ENCODE results near the gene PLCE1.

The PLCE1 gene

DNA sequence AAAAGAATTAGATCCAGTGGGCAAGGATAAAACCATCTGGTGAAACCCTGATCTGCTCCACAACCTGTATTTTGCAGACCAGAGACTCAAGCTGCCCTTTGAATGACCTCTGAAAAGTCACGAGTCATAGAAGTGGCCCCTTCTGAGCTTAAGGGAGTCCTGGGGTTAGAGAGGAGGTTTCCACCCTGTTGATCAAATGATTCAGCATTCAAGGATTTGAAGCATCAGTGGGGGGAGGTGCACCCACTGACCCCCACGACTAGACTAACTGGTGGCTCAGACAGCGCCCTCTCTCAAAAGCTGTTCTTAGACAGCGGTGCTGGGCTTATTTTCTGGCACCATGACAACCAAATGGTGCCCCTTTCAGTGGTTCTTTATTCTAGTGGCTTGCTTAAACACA, 44.3 kb downstream of the PLCE1 start:
- DNase-seq = peak; percentile 75
- Histone ChIP-seq H3K36me3 (replicated peaks) (no peaks in the 10 kb centered on the region), H3K27ac (peak overlapping the region; percentile 39), H3K4me3 (ENCODE audit: low read depth, low read length) (no peak overlapping the region), H3K27me3 (replicated peaks) (no peaks in the 10 kb centered on the region)
- TF ChIP-seq, protein P1, sequence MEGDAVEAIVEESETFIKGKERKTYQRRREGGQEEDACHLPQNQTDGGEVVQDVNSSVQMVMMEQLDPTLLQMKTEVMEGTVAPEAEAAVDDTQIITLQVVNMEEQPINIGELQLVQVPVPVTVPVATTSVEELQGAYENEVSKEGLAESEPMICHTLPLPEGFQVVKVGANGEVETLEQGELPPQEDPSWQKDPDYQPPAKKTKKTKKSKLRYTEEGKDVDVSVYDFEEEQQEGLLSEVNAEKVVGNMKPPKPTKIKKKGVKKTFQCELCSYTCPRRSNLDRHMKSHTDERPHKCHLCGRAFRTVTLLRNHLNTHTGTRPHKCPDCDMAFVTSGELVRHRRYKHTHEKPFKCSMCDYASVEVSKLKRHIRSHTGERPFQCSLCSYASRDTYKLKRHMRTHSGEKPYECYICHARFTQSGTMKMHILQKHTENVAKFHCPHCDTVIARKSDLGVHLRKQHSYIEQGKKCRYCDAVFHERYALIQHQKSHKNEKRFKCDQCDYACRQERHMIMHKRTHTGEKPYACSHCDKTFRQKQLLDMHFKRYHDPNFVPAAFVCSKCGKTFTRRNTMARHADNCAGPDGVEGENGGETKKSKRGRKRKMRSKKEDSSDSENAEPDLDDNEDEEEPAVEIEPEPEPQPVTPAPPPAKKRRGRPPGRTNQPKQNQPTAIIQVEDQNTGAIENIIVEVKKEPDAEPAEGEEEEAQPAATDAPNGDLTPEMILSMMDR (IDR thresholded peaks at IDR 0.05; ENCODE audit: low read depth, low read length, missing control alignments) = peak; percentile 28
- in situ Hi-C loops (cut with HindIII; ENCODE audit: low pct_ligation_motif_present, low sequenced_read_pairs) = no loop called here

DNA sequence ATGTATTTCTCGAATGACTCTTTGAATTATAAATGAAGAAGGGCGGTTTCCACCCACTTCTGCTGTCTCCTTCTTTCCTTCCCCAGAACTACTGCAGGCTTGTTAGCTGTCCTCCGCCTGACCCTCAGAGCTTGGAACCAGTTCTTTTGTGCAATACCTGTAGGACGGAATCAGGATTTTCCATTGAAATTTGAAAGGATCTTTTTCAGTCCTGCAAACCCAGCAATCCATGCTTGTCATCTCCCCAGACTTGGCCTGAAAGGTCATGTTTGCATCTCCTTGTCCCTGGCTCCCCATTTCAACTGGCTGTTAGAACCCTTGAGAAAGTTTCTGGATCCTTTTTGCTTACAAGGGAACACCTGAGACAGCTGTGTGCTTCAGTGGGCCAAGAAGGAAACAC, 47.5 kb downstream of the PLCE1 start:
- Histone ChIP-seq H3K27me3 (replicated peaks) (no peaks in the 10 kb centered on the region), H3K27ac (no peak overlapping the region), H3K36me3 (replicated peaks) (no peaks in the 10 kb centered on the region), H3K4me3 (ENCODE audit: low read depth, low read length) (no peak overlapping the region)
- in situ Hi-C loops (cut with HindIII; ENCODE audit: low pct_ligation_motif_present, low sequenced_read_pairs) = no loop called here
- TF ChIP-seq, protein P1 (IDR thresholded peaks at IDR 0.05; ENCODE audit: low read depth, low read length, missing control alignments) = no peak
- DNase-seq = no peak

DNA sequence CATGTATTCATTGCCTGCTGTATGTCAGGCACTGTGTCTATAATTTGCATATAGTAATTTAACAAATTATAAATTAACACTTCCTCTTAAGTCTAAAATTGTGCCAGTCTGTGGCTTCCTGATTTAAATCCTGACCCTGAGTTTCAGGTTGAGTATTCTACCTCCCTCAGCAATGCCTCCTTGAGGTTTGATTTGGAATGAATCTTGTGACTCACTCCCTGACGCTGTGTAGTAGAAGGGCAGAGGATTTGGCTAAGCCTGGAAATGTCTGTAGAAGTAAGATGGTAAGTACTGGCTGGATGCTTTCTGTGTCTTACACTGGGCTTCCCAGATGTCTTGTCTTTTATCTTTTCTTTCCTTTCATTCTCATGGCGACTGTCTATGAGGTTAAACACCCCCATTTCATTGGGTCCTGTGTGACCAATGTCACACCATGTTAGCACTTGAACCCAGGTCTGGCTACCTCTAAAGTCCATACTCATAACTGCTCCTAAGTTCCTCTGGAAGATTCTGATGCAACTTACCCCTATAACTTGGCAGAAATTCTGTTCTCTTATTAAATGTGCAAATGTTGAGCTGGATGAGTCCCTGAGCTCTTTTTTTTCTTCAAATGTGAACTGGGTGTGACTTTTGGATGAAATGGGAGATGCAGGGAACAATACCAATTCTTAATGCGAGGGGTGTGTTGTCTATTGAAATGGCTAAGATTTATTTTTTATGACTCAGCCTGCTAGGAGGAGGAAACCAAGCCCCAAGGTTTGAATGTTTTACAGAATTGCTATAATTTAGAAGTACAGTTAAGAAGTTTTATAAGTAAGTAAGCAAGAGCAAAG, 48.5 kb downstream of the PLCE1 start:
- Histone ChIP-seq H3K27ac (peak overlapping the region; percentile 71), H3K4me3 (ENCODE audit: low read depth, low read length) (no peak overlapping the region), H3K27me3 (replicated peaks) (no peaks in the 10 kb centered on the region), H3K36me3 (replicated peaks) (no peaks in the 10 kb centered on the region)
- in situ Hi-C loops (cut with HindIII; ENCODE audit: low pct_ligation_motif_present, low sequenced_read_pairs) = no loop called here
- TF ChIP-seq, protein P1 (IDR thresholded peaks at IDR 0.05; ENCODE audit: low read depth, low read length, missing control alignments) = peak; percentile 52
- peak; percentile 65 for DNase-seq

DNA sequence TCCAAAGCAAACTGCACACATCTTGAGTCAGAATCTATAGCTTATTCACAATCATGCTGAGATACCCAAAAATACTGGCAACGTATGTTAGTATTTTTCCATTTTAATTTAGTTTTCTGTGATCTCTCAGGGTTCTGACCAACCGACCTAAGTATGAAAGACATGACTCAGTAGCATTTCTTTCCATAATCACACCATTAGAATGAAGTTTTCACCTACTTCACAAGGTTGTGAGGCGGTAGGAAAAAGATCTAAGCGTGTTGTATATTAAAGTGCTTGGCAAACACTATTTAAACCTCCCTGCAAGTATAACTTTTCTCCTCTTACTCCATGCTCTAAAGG, 49.1 kb downstream of the PLCE1 start:
- peak overlapping the region; percentile 71 for H3K27ac ChIP-seq

More for the DNA sequence above, 49.1 kb downstream of the PLCE1 start:
- in situ Hi-C loops (cut with HindIII; ENCODE audit: low pct_ligation_motif_present, low sequenced_read_pairs) = no loop called here
- no peak for DNase-seq
- Histone ChIP-seq H3K27me3 (replicated peaks) (no peaks in the 10 kb centered on the region), H3K36me3 (replicated peaks) (no peaks in the 10 kb centered on the region), H3K4me3 (ENCODE audit: low read depth, low read length) (no peak overlapping the region)
- TF ChIP-seq, protein P1 (IDR thresholded peaks at IDR 0.05; ENCODE audit: low read depth, low read length, missing control alignments) = no peak

Measured in brain microvascular endothelial cell (primary cell).